Measurements from ENCODE around the gene PDZD2.

The PDZD2 gene

GRCh38 chr5:32099486-32100035 is 460.6 kb downstream of the PDZD2 start:
- H3K4me3 ChIP-seq (ENCODE audit: low read length) = no peak overlapping the region
- H3K9me3 ChIP-seq (replicated peaks; ENCODE audit: insufficient read depth, low read length) = no peaks in the 10 kb centered on the region
- no peak overlapping the region for H3K27ac ChIP-seq (ENCODE audit: low read length)
- TF ChIP-seq EZH2 (optimal IDR thresholded peaks at IDR 0.05; ENCODE audit: low read depth, low read length) = no peak
- TF ChIP-seq EZH2phosphoT487 (IDR thresholded peaks at IDR 0.05; ENCODE audit: low read length) = no peak
- H3K27me3 ChIP-seq (replicated peaks; ENCODE audit: insufficient read depth, low read length) = no peaks in the 10 kb centered on the region
- no peaks in the 10 kb centered on the region for H3K36me3 ChIP-seq (replicated peaks; ENCODE audit: insufficient read depth, low read length)
- no peak for DNase-seq
- no peaks in the 10 kb centered on the region for H3K79me2 ChIP-seq (ENCODE audit: low read length)
- no peak overlapping the region for H3K4me2 ChIP-seq (ENCODE audit: low read depth, low read length)
- H3K9ac ChIP-seq (ENCODE audit: low read length) = no peak overlapping the region
- H3F3A ChIP-seq (ENCODE audit: insufficient read depth, low read length) = no peaks in the 10 kb centered on the region
- H3K4me1 ChIP-seq (ENCODE audit: low read length) = no peaks in the 10 kb centered on the region
- H3K9me2 ChIP-seq (replicated peaks; ENCODE audit: insufficient read depth, low read length) = no peaks in the 10 kb centered on the region
- H4K20me1 ChIP-seq (ENCODE audit: insufficient read depth, low read length) = no peaks in the 10 kb centered on the region
- H2AFZ ChIP-seq (ENCODE audit: low read length) = no peak overlapping the region

GRCh38 chr5:32100230-32100629 is 461.3 kb downstream of the PDZD2 start:
- Histone ChIP-seq H3K9me2 (replicated peaks; ENCODE audit: insufficient read depth, low read length) (no peaks in the 10 kb centered on the region), H3K79me2 (ENCODE audit: low read length) (no peaks in the 10 kb centered on the region), H3K9ac (ENCODE audit: low read length) (no peak overlapping the region), H3F3A (ENCODE audit: insufficient read depth, low read length) (no peaks in the 10 kb centered on the region), H3K4me3 (ENCODE audit: low read length) (no peak overlapping the region), H3K27me3 (replicated peaks; ENCODE audit: insufficient read depth, low read length) (no peaks in the 10 kb centered on the region), H3K9me3 (replicated peaks; ENCODE audit: insufficient read depth, low read length) (no peaks in the 10 kb centered on the region), H4K20me1 (ENCODE audit: insufficient read depth, low read length) (no peaks in the 10 kb centered on the region), H3K4me1 (ENCODE audit: low read length) (no peaks in the 10 kb centered on the region), H3K27ac (ENCODE audit: low read length) (no peak overlapping the region), H3K36me3 (replicated peaks; ENCODE audit: insufficient read depth, low read length) (no peaks in the 10 kb centered on the region), H2AFZ (ENCODE audit: low read length) (no peak overlapping the region), H3K4me2 (ENCODE audit: low read depth, low read length) (no peak overlapping the region)
- TF ChIP-seq EZH2 (optimal IDR thresholded peaks at IDR 0.05; ENCODE audit: low read depth, low read length) (no peak), EZH2phosphoT487 (IDR thresholded peaks at IDR 0.05; ENCODE audit: low read length) (no peak), CTCF (IDR thresholded peaks at IDR 0.05; ENCODE audit: low read length) (no peak)
- DNase-seq = no peak

- H4K20me1 ChIP-seq (ENCODE audit: insufficient read depth, low read length) = no peaks in the 10 kb centered on the region
- no peak overlapping the region for H3K27ac ChIP-seq (ENCODE audit: low read length)
- H3F3A ChIP-seq (ENCODE audit: insufficient read depth, low read length) = no peaks in the 10 kb centered on the region
- H3K36me3 ChIP-seq (replicated peaks; ENCODE audit: insufficient read depth, low read length) = no peaks in the 10 kb centered on the region
- H3K4me3 ChIP-seq (ENCODE audit: low read length) = no peak overlapping the region
- H3K9ac ChIP-seq (ENCODE audit: low read length) = no peak overlapping the region
- DNase-seq = no peak
- H3K27me3 ChIP-seq (replicated peaks; ENCODE audit: insufficient read depth, low read length) = no peaks in the 10 kb centered on the region
- H3K9me2 ChIP-seq (replicated peaks; ENCODE audit: insufficient read depth, low read length) = no peaks in the 10 kb centered on the region
- no peak for TF ChIP-seq CTCF (IDR thresholded peaks at IDR 0.05; ENCODE audit: low read length)
- TF ChIP-seq EZH2phosphoT487 (IDR thresholded peaks at IDR 0.05; ENCODE audit: low read length) = no peak
- TF ChIP-seq EZH2 (optimal IDR thresholded peaks at IDR 0.05; ENCODE audit: low read depth, low read length) = no peak
- H3K4me2 ChIP-seq (ENCODE audit: low read depth, low read length) = no peak overlapping the region
- no peaks in the 10 kb centered on the region for H3K4me1 ChIP-seq (ENCODE audit: low read length)
- no peaks in the 10 kb centered on the region for H3K79me2 ChIP-seq (ENCODE audit: low read length)
- H2AFZ ChIP-seq (ENCODE audit: low read length) = no peak overlapping the region
- H3K9me3 ChIP-seq (replicated peaks; ENCODE audit: insufficient read depth, low read length) = no peaks in the 10 kb centered on the region
Measured at GRCh38 chr5:32100691-32101302, 461.9 kb downstream of the PDZD2 start.

All from MM.1S (cell line).